ENCODE measurements around the gene C10orf71.

The C10orf71 gene

GRCh38 chr10:49328401-49329145, 29.6 kb downstream of the C10orf71 start:
- TF ChIP-seq CTCF (IDR thresholded peaks at IDR 0.05; ENCODE audit: insufficient read depth, low read depth, low read length, missing control alignments), result no peak
- H3K4me3 ChIP-seq (ENCODE audit: low read depth, low read length), result no peak overlapping the region
- no peak for DNase-seq (ENCODE audit: low read depth)

GRCh38 chr10:49329146-49329505, 30.2 kb downstream of the C10orf71 start:
- no peak for DNase-seq (ENCODE audit: low read depth)
- no peak overlapping the region for H3K4me3 ChIP-seq (ENCODE audit: low read depth, low read length)
- TF ChIP-seq CTCF (IDR thresholded peaks at IDR 0.05; ENCODE audit: insufficient read depth, low read depth, low read length, missing control alignments), result no peak

GRCh38 chr10:49330127-49330665, 31.2 kb downstream of the C10orf71 start:
- TF ChIP-seq CTCF (IDR thresholded peaks at IDR 0.05; ENCODE audit: insufficient read depth, low read depth, low read length, missing control alignments), result no peak
- no peak overlapping the region for H3K4me3 ChIP-seq (ENCODE audit: low read depth, low read length)

GRCh38 chr10:49331431-49331830, 32.5 kb downstream of the C10orf71 start:
- no peak overlapping the region for H3K4me3 ChIP-seq (ENCODE audit: low read depth, low read length)
- no peak for DNase-seq (ENCODE audit: low read depth)
- TF ChIP-seq CTCF (IDR thresholded peaks at IDR 0.05; ENCODE audit: insufficient read depth, low read depth, low read length, missing control alignments), result no peak

More at GRCh38 chr10:49330127-49330665, 31.2 kb downstream of the C10orf71 start:
- DNase-seq (ENCODE audit: low read depth), result no peak

GRCh38 chr10:49332333-49332732, 33.4 kb downstream of the C10orf71 start:
- H3K4me3 ChIP-seq (ENCODE audit: low read depth, low read length), result no peak overlapping the region
- no peak for DNase-seq (ENCODE audit: low read depth)
- TF ChIP-seq CTCF (IDR thresholded peaks at IDR 0.05; ENCODE audit: insufficient read depth, low read depth, low read length, missing control alignments), result no peak

- TF ChIP-seq CTCF (IDR thresholded peaks at IDR 0.05; ENCODE audit: insufficient read depth, low read depth, low read length, missing control alignments), result no peak
Measured at GRCh38 chr10:49332768-49333167, 33.8 kb downstream of the C10orf71 start.

GRCh38 chr10:49333192-49333591, 34.2 kb downstream of the C10orf71 start:
- H3K4me3 ChIP-seq (ENCODE audit: low read depth, low read length), result no peak overlapping the region
- no peak for TF ChIP-seq CTCF (IDR thresholded peaks at IDR 0.05; ENCODE audit: insufficient read depth, low read depth, low read length, missing control alignments)
- no peak for DNase-seq (ENCODE audit: low read depth)

More at GRCh38 chr10:49332768-49333167, 33.8 kb downstream of the C10orf71 start:
- H3K4me3 ChIP-seq (ENCODE audit: low read depth, low read length), result no peak overlapping the region
- DNase-seq (ENCODE audit: low read depth), result no peak

Data from GM12865 (cell line).